H9 (cell line): ENCODE results near the gene ZMPSTE24. TPM values are rescaled to one million over a fixed set of nuclear protein-coding genes. Genes with fewer than 3 reads are reported as not detected.

Experiments used
- DNase-seq: peaks from one replicate; pipeline ENCODE4 v3.0.0-alpha.2; 2017
- H2AFZ ChIP-seq: one replicate; pipeline ENCODE4 v1.6.1; 2013; ENCODE audit warnings: mild to moderate bottlenecking, low read length, control low read depth, moderate library complexity
- H2AK5ac ChIP-seq: 2 replicates; pipeline ENCODE4 v1.6.1; 2013; ENCODE audit warnings: low read length, control low read depth, mixed read lengths; ENCODE audit not compliant: insufficient read length
- H2BK120ac ChIP-seq: one replicate; pipeline ENCODE4 v1.6.1; 2013; ENCODE audit warnings: low read depth, mild to moderate bottlenecking, low read length, control low read depth, inconsistent platforms; ENCODE audit not compliant: poor library complexity, severe bottlenecking
- H2BK12ac ChIP-seq: 2 replicates; pipeline ENCODE4 v1.6.1; 2013; ENCODE audit warnings: low read length, control low read depth, mixed read lengths, low read depth; ENCODE audit not compliant: insufficient read length
- H2BK15ac ChIP-seq: 2 replicates; pipeline ENCODE4 v1.6.1; 2013; ENCODE audit warnings: low read depth, low read length, control low read depth
- H2BK20ac ChIP-seq: one replicate; pipeline ENCODE4 v1.6.1; 2013; ENCODE audit warnings: low read depth, mild to moderate bottlenecking, low read length, control low read depth, inconsistent platforms; ENCODE audit not compliant: poor library complexity, severe bottlenecking
- H2BK5ac ChIP-seq: 2 replicates; pipeline ENCODE4 v1.6.1; 2013; ENCODE audit warnings: low read length, control low read depth, mixed read lengths; ENCODE audit not compliant: insufficient read length
- H3K14ac ChIP-seq: 2 replicates; pipeline ENCODE4 v1.6.1; 2013; ENCODE audit warnings: low read length, control low read depth; ENCODE audit not compliant: insufficient read depth
- H3K18ac ChIP-seq: 2 replicates; pipeline ENCODE4 v1.6.1; 2013; ENCODE audit warnings: low read depth, mild to moderate bottlenecking, mixed read lengths, low read length, control low read depth; ENCODE audit not compliant: insufficient read length
- H3K23ac ChIP-seq: 2 replicates; pipeline ENCODE4 v1.6.1; 2013; ENCODE audit warnings: low read length, control low read depth, mixed read lengths, low read depth; ENCODE audit not compliant: insufficient read length
- H3K23me2 ChIP-seq: 2 replicates; pipeline ENCODE4 v1.6.1; 2013; ENCODE audit warnings: low read depth, mild to moderate bottlenecking, mixed read lengths, low read length, control low read depth; ENCODE audit not compliant: insufficient read length, poor library complexity, severe bottlenecking
- H3K27ac ChIP-seq: 2 replicates; pipeline ENCODE4 v1.5.1; 2013; ENCODE audit warnings: low read length, control low read depth, mixed read lengths, low read depth; ENCODE audit not compliant: insufficient read length
- H3K27me3 ChIP-seq: 2 replicates; pipeline ENCODE4 v1.6.1; 2013; ENCODE audit warnings: low read length, control low read depth, inconsistent platforms; ENCODE audit not compliant: insufficient read depth
- H3K4ac ChIP-seq: 2 replicates; pipeline ENCODE4 v1.6.1; 2013; ENCODE audit warnings: low read depth, mild to moderate bottlenecking, control low read depth, inconsistent platforms, low read length, moderate library complexity
- H3K4me1 ChIP-seq: 2 replicates; pipeline ENCODE4 v1.6.1; 2013; ENCODE audit warnings: low read length, control low read depth, inconsistent platforms; ENCODE audit not compliant: insufficient read depth
- H3K4me2 ChIP-seq: 2 replicates; pipeline ENCODE4 v1.6.1; 2013; ENCODE audit warnings: low read length, control low read depth, mixed read lengths; ENCODE audit not compliant: insufficient read length, insufficient read depth
- H3K56ac ChIP-seq: 2 replicates; pipeline ENCODE4 v1.6.1; 2013; ENCODE audit warnings: low read depth, mild to moderate bottlenecking, mixed read lengths, low read length, control low read depth; ENCODE audit not compliant: insufficient read length
- H3K79me1 ChIP-seq: 2 replicates; pipeline ENCODE4 v1.6.1; 2013; ENCODE audit warnings: low read depth, mild to moderate bottlenecking, moderate library complexity, low read length, control low read depth, inconsistent platforms; ENCODE audit not compliant: insufficient read depth, poor library complexity, severe bottlenecking
- H3K79me2 ChIP-seq: 2 replicates; pipeline ENCODE4 v1.6.1; 2013; ENCODE audit warnings: low read length, control low read depth, inconsistent platforms; ENCODE audit not compliant: insufficient read depth
- H3K9ac ChIP-seq: 2 replicates; pipeline ENCODE4 v1.6.1; 2013; ENCODE audit warnings: low read length, control low read depth, mixed read lengths; ENCODE audit not compliant: insufficient read length; ENCODE audit errors: extremely low read depth
- H3K9me3 ChIP-seq: one replicate; pipeline ENCODE4 v1.6.1; 2013; ENCODE audit warnings: low read depth, low read length, inconsistent platforms; ENCODE audit not compliant: control insufficient read depth
- H3T11ph ChIP-seq: one replicate; pipeline ENCODE4 v1.6.1; 2013; ENCODE audit warnings: mild to moderate bottlenecking, low read length, control low read depth, inconsistent platforms
- H4K20me1 ChIP-seq: one replicate; pipeline ENCODE4 v1.6.1; 2013; ENCODE audit not compliant: control insufficient read depth, insufficient read length, insufficient read depth
- H4K5ac ChIP-seq: 2 replicates; pipeline ENCODE4 v1.6.1; 2013; ENCODE audit warnings: low read depth, mild to moderate bottlenecking, mixed read lengths, low read length, control low read depth; ENCODE audit not compliant: insufficient read length
- H4K8ac ChIP-seq: replicated peaks from 2 replicates; pipeline ENCODE4 v1.6.1; 2013; ENCODE audit warnings: low read length, control low read depth, mixed read lengths, low read depth; ENCODE audit not compliant: insufficient read length
- H4K91ac ChIP-seq: 2 replicates; pipeline ENCODE4 v1.6.1; 2013; ENCODE audit warnings: low read depth, mild to moderate bottlenecking, moderate library complexity, mixed read lengths, low read length, control low read depth; ENCODE audit not compliant: insufficient read length
- H3K27ac Mint-ChIP-seq, 3 experiments: 2 replicates in 2 of 3; 3 replicates in 1 of 3; pipeline ENCODE4 v1.8.0; 2020 to 2021; ENCODE audit warnings: mixed read lengths in 3 of 3, mild to moderate bottlenecking in 1 of 3, moderate library complexity in 1 of 3
- H3K27me3 Mint-ChIP-seq: 2 replicates; pipeline ENCODE4 v1.8.0; 2021; ENCODE audit warnings: low read depth, mild to moderate bottlenecking, moderate library complexity, mixed read lengths
- H3K36me3 Mint-ChIP-seq, 3 experiments: 2 replicates in 2 of 3; 3 replicates in 1 of 3; pipeline ENCODE4 v1.8.0; 2020 to 2021; ENCODE audit warnings: low read depth in 3 of 3, mixed read lengths in 3 of 3; ENCODE audit not compliant: insufficient read depth in 1 of 3
- H3K4me1 Mint-ChIP-seq, 2 experiments: 2 replicates each; pipeline ENCODE4 v1.8.0; 2020; ENCODE audit warnings: mixed read lengths in 2 of 2
- H3K4me3 Mint-ChIP-seq, 2 experiments: 2 replicates in 1 of 2; 3 replicates in 1 of 2; pipeline ENCODE4 v1.8.0; 2020 to 2021; ENCODE audit warnings: mild to moderate bottlenecking in 2 of 2, mixed read lengths in 2 of 2, moderate library complexity in 1 of 2
- H3K9me3 Mint-ChIP-seq, 2 experiments: 2 replicates in 1 of 2; 3 replicates in 1 of 2; pipeline ENCODE4 v1.8.0; 2020; ENCODE audit warnings: mild to moderate bottlenecking in 2 of 2, mixed read lengths in 2 of 2, moderate library complexity in 1 of 2
- CTCF ChIP-seq: fragments of 200-600 bp; sonication (generic); conservative IDR thresholded peaks from 3 replicates; pipeline ENCODE4 v1.8.0; 2021; ENCODE audit warnings: antibody characterized with exemption, mild to moderate bottlenecking
- WGBS: extraction: QIAGEN DNeasy Blood & Tissue Kit; methylation state at CpG from one replicate; pipeline ENCODE4 v1.1.7; 2013; ENCODE audit warnings: missing lambda C conversion rate, low lambda C conversion rate, mixed read lengths; ENCODE audit not compliant: insufficient read length; ENCODE audit errors: extremely low coverage; 5-methylcytosine and 5-hydroxymethylcytosine counted together
- total RNA-seq: library from RNA; stranded (reverse); gene quantifications from 2 replicates; pipeline ENCODE4 v1.2.1, GENCODE V29; 2021

The ZMPSTE24 gene
- total RNA-seq, 1 experiment from 2014 or later = 47.6 TPM

- H3K4me3 Mint-ChIP-seq = no peak overlapping the region
- Histone ChIP-seq H3K9ac (no peak overlapping the region), H2BK12ac (no peak overlapping the region), H3K79me2 (no peaks in the 10 kb centered on the region), H3K14ac (no peak overlapping the region), H2BK15ac (no peak overlapping the region), H3K9me3 (no peaks in the 10 kb centered on the region), H3K23me2 (no peaks in the 10 kb centered on the region), H3K4me2 (no peak overlapping the region), H3K18ac (no peak overlapping the region), H3K23ac (no peak overlapping the region), H2AFZ (no peak overlapping the region), H3K4ac (no peak overlapping the region), H3K56ac (no peak overlapping the region), H2BK120ac (no peak overlapping the region), H3K4me1 (no peaks in the 10 kb centered on the region), H4K20me1 (no peaks in the 10 kb centered on the region), H4K8ac (no peak overlapping the region), H3K27me3 (no peaks in the 10 kb centered on the region), H3K27ac (no peak overlapping the region), H2BK20ac (no peak overlapping the region), H4K91ac (no peak overlapping the region), H4K5ac (no peak overlapping the region), H2AK5ac (no peak overlapping the region), H3K79me1 (no peaks in the 10 kb centered on the region), H2BK5ac (no peak overlapping the region), H3T11ph (no peak overlapping the region)
- H3K9me3 Mint-ChIP-seq = no peaks in the 10 kb centered on the region
- no peaks in the 10 kb centered on the region; the same call in 1 of the 2 replicates for H3K27me3 Mint-ChIP-seq
- 0 out of 7 replicates have a peak, but pooled peaks cover 0 to 3% (median 0%) of the 10 kb centered on the region in 3 experiments for H3K36me3 Mint-ChIP-seq
- no peak overlapping the region for H3K27ac Mint-ChIP-seq
- TF ChIP-seq CTCF = no peak
- no CpG with 5 or more reads among the region's 10 CpGs for WGBS
- DNase-seq = no peak
- no peaks in the 10 kb centered on the region; a peak in 1 of 4 replicates for H3K4me1 Mint-ChIP-seq
Measured at GRCh38 chr1:40301066-40301465, 43.0 kb downstream of the ZMPSTE24 start.
